Kidney (tissue), 14 donors: ENCODE measurements around the gene RSBN1L. TPM values are rescaled to one million over a fixed set of nuclear protein-coding genes. Genes with fewer than 3 reads are reported as not detected.
"Not testable (repeated sequence)": the region's sequence is repeated elsewhere in the genome, so short reads cannot be mapped to it uniquely, and the experiment has no call there.

Experiments used
- DNase-seq, 5 donors: peaks; one replicate each; pipeline ENCODE4 v3.0.0-alpha.2; 2013 to 2020
- FAIRE-seq: peaks from 2 replicates; lab custom pipeline; 2012; peaks lifted over from hg19 to GRCh38; lab: Jason Lieb, UNC
- H3K27ac ChIP-seq, 2 donors: one replicate each; pipeline ENCODE4 v1.7.0; 2013; ENCODE audit warnings: low read depth in 2 of 2, low read length in 2 of 2, inconsistent platforms in 1 of 2
- H3K27me3 ChIP-seq: one replicate; pipeline ENCODE4 v1.7.1; 2013; ENCODE audit warnings: low read length, inconsistent platforms; ENCODE audit not compliant: control insufficient read depth, insufficient read depth
- H3K36me3 ChIP-seq, 3 donors: one replicate each; pipeline versions ENCODE4 v1.7.0 to v1.7.1; 2013; ENCODE audit warnings: low read length in 3 of 3, control low read depth in 1 of 3, inconsistent platforms in 1 of 3; ENCODE audit not compliant: insufficient read depth in 3 of 3, control insufficient read depth in 2 of 3
- H3K4me1 ChIP-seq, 3 donors: one replicate each; pipeline versions ENCODE4 v1.7.0 to v1.7.1; 2013; ENCODE audit warnings: low read length in 3 of 3, inconsistent platforms in 1 of 3, low read depth in 1 of 3; ENCODE audit not compliant: control insufficient read depth in 2 of 3, insufficient read depth in 2 of 3
- H3K4me3 ChIP-seq, 3 donors: one replicate each; pipeline versions ENCODE4 v1.7.0 to v1.8.1; 2013; ENCODE audit warnings: low read length in 3 of 3, control low read depth in 1 of 3, inconsistent platforms in 1 of 3
- H3K9ac ChIP-seq, 3 donors: one replicate each; pipeline versions ENCODE4 v1.7.0 to v1.7.1; 2013; ENCODE audit warnings: low read length in 3 of 3, control low read depth in 1 of 3, inconsistent platforms in 1 of 3
- H3K9me3 ChIP-seq, 3 donors: one replicate each; pipeline versions ENCODE4 v1.7.0 to v1.7.1; 2013; ENCODE audit warnings: low read length in 3 of 3, control low read depth in 1 of 3, inconsistent platforms in 1 of 3; ENCODE audit not compliant: control insufficient read depth in 2 of 3, insufficient read depth in 1 of 3
- CTCF ChIP-seq: IDR thresholded peaks from 3 replicates; pipeline ENCODE4 v1.5.1; 2012; ENCODE audit warnings: mild to moderate bottlenecking, moderate library complexity, borderline replicate concordance; ENCODE audit not compliant: insufficient read depth; ENCODE audit errors: extremely low read depth
- intact Hi-C: fragments of 100-400 bp; cut with DNase I; formaldehyde crosslinking; loops from one replicate; pipeline ENCODE4 v1.11.1; 2022
- polyA plus RNA-seq: library from polyadenylated mRNA; stranded (reverse); fragments of 350-450 nt; fragmentation: Illumina TruSeq; extraction: RNeasy Lipid Tissue Mini Kit (QIAGEN cat#74804); gene quantifications from one replicate; pipeline ENCODE4 v1.2.3, GENCODE V29; 2014; ENCODE audit warnings: low read depth, low replicate concordance; ENCODE audit not compliant: insufficient read depth
- total RNA-seq: library from RNA; stranded (reverse); fragmentation: NEBNext Ultra II Directional; extraction: Animal tissue kit (Norgen Biotek cat#: 25700); gene quantifications from one replicate; pipeline ENCODE4 v1.2.1, GENCODE V29; 2021
- donor health status: control.
- donor health status: control.
- donor health status: control.
- donor health status: control.
- donor health status: control.
- donor health status: DM: yes; HTN: yes; CAD: no.
- donor health status: Normal renal cell carcinoma (clear cell type).

The RSBN1L gene
- total and polyA plus RNA-seq, 2 donors from 2014 or later: 7.3 to 18.0 TPM

GRCh38 chr7:77778535-77778934 is 82.3 kb downstream of the RSBN1L start:
- H3K36me3 ChIP-seq: peaks cover 5 to 16% (median 6%) of the 10 kb centered on the region in 3 donors
- DNase-seq (no peak), FAIRE-seq (no peak)
- H3K4me1 ChIP-seq: no peaks in the 10 kb centered on the region
- no peak overlapping the region for H3K27ac ChIP-seq
- no peak overlapping the region for H3K4me3 ChIP-seq
- peaks cover 0 to 2% (median 0%) of the 10 kb centered on the region in 3 donors for H3K9me3 ChIP-seq
- intact Hi-C loops: no loop called here
- H3K9ac ChIP-seq: no peak overlapping the region
- no peaks in the 10 kb centered on the region for H3K27me3 ChIP-seq
- TF ChIP-seq CTCF: no peak

DNA sequence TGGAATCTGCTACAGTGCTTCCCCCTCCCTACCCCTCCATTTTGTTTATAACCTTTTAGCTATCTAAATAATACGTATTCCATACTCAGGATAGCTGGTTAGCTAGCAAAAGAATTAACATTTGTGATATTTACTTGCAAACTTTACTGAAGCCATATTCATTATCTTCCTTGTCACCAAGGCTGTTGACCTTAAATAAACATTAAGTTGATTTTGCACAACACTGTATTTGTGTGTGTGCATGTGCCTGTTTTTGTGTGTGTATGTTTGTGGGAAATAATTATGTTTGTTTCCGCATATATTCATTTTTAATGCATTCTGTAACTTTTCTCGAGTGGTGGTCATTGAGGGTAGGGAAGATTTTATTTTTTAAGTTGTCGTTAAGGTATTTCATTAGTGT is 86.1 kb downstream of the RSBN1L start:
- Histone ChIP-seq H3K9me3 (no peaks in the 10 kb centered on the region), H3K36me3 (peaks cover 3 to 7% (median 5%) of the 10 kb centered on the region in 3 donors), H3K9ac (no peak overlapping the region), H3K4me3 (no peak overlapping the region), H3K27ac (no peak overlapping the region), H3K27me3 (no peaks in the 10 kb centered on the region), H3K4me1 (no peaks in the 10 kb centered on the region)
- DNase-seq (no peak), FAIRE-seq (no peak)
- intact Hi-C loops: no loop called here
- no peak for TF ChIP-seq CTCF

DNA sequence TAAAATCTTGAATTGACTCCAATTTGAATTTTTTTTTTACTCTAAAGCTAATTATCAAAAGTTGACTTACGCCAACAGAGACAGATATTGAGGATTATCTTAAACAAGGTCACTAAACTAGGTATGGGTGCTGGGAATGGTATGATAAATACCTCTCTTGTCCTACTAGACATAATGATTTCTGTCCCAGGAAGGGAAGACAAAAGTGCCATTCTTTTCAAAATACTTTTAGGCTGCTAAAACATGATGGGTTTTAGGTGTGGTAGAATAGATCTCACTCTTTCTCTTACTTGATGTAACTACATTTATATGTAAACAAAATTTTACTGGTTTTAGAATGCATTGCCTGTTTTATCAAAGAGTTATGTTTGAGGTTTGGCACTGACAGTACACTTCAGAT is 86.9 kb downstream of the RSBN1L start:
- no peak overlapping the region for H3K27ac ChIP-seq
- intact Hi-C loops: no loop called here
- H3K36me3 ChIP-seq: peaks cover 3 to 7% (median 5%) of the 10 kb centered on the region in 3 donors
- no peak overlapping the region for H3K9ac ChIP-seq
- H3K4me3 ChIP-seq: no peak overlapping the region
- H3K9me3 ChIP-seq: no peaks in the 10 kb centered on the region
- FAIRE-seq (no peak), DNase-seq (no peak)
- H3K27me3 ChIP-seq: no peaks in the 10 kb centered on the region
- no peaks in the 10 kb centered on the region for H3K4me1 ChIP-seq
- TF ChIP-seq CTCF: no peak

- FAIRE-seq (no peak), DNase-seq (no peak)
- intact Hi-C loops: no loop called here
- Histone ChIP-seq H3K9me3 (no peaks in the 10 kb centered on the region), H3K27me3 (no peaks in the 10 kb centered on the region), H3K36me3 (peaks cover under 1 to 6% (median 1%) of the 10 kb centered on the region in 3 donors), H3K4me3 (no peak overlapping the region), H3K4me1 (no peaks in the 10 kb centered on the region), H3K27ac (no peak overlapping the region), H3K9ac (no peak overlapping the region)
- no peak for TF ChIP-seq CTCF
These were observed 87.3 kb downstream of the RSBN1L start for GRCh38 chr7:77783545-77783944.

DNA sequence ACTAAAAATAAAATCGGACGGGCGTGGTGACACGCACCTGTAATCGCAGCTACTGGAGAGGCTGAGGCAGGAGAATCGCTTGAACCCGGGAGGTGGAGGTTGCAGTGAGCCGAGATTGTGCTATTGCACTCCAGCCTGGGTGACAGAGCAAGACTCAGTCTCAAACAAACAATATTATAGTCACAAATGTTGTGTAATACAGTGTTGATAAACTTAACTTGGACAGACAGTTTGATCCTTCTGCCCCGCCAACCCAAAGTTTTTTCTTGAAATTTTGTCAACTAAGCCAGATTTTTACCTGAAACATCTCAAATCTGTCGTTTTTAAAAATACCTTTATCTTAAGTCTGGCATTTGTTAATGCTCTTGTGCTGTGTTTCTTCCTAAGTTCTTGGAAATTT is 88.2 kb downstream of the RSBN1L start:
- intact Hi-C loops, H3K36me3 ChIP-seq, H3K9me3 ChIP-seq, DNase-seq, H3K9ac ChIP-seq, FAIRE-seq, H3K27me3 ChIP-seq, H3K4me1 ChIP-seq, H3K4me3 ChIP-seq, H3K27ac ChIP-seq: not testable (repeated sequence)
